ENCODE results near the gene TRIM2.

TRIM2 gene

GRCh38 chr4:153246446-153247115, 42.3 kb downstream of the TRIM2 start:
- no peak for DNase-seq (ENCODE audit: low read depth in 2 of 3, low spot score in 1 of 3)

- no peak for DNase-seq (ENCODE audit: low read depth in 2 of 3, low spot score in 1 of 3)
Measured at GRCh38 chr4:153247116-153247490, 42.9 kb downstream of the TRIM2 start.

GRCh38 chr4:153248641-153249198, 44.5 kb downstream of the TRIM2 start:
- DNase-seq (ENCODE audit: low read depth in 2 of 3, low spot score in 1 of 3): no peak

- DNase-seq (ENCODE audit: low read depth in 2 of 3, low spot score in 1 of 3): peak; percentile 61 to 81 (median 66)
Measured at GRCh38 chr4:153249199-153250041, 45.2 kb downstream of the TRIM2 start.

- no peak for DNase-seq (ENCODE audit: low read depth in 2 of 3, low spot score in 1 of 3)
Measured at GRCh38 chr4:153252122-153252521, 47.9 kb downstream of the TRIM2 start.

GRCh38 chr4:153255233-153255632, 51.0 kb downstream of the TRIM2 start:
- no peak for DNase-seq (ENCODE audit: low read depth in 2 of 3, low spot score in 1 of 3)

- peak; percentile 21 to 32 (median 28) for DNase-seq (ENCODE audit: low read depth in 2 of 3, low spot score in 1 of 3)
Measured at GRCh38 chr4:153257151-153257620, 52.9 kb downstream of the TRIM2 start.

- DNase-seq (ENCODE audit: low read depth in 2 of 3, low spot score in 1 of 3): no peak
Measured at GRCh38 chr4:153257991-153258390, 53.7 kb downstream of the TRIM2 start.

GRCh38 chr4:153258750-153259149, 54.5 kb downstream of the TRIM2 start:
- DNase-seq (ENCODE audit: low read depth in 2 of 3, low spot score in 1 of 3): no peak

- DNase-seq (ENCODE audit: low read depth in 2 of 3, low spot score in 1 of 3): no peak
Measured at GRCh38 chr4:153259661-153260060, 55.4 kb downstream of the TRIM2 start.

GRCh38 chr4:153260132-153260531, 55.9 kb downstream of the TRIM2 start:
- no peak for DNase-seq (ENCODE audit: low read depth in 2 of 3, low spot score in 1 of 3)

GRCh38 chr4:153260553-153261300, 56.5 kb downstream of the TRIM2 start:
- DNase-seq (ENCODE audit: low read depth in 2 of 3, low spot score in 1 of 3): no peak

- DNase-seq (ENCODE audit: low read depth in 2 of 3, low spot score in 1 of 3): no peak
Measured at GRCh38 chr4:153261461-153261860, 57.2 kb downstream of the TRIM2 start.

GRCh38 chr4:153261914-153262313, 57.7 kb downstream of the TRIM2 start:
- no peak for DNase-seq (ENCODE audit: low read depth in 2 of 3, low spot score in 1 of 3)

- DNase-seq (ENCODE audit: low read depth in 2 of 3, low spot score in 1 of 3): no peak
Measured at GRCh38 chr4:153265306-153266047, 61.2 kb downstream of the TRIM2 start.

GRCh38 chr4:153266988-153267387, 62.7 kb downstream of the TRIM2 start:
- no peak for DNase-seq (ENCODE audit: low read depth in 2 of 3, low spot score in 1 of 3)

- DNase-seq (ENCODE audit: low read depth in 2 of 3, low spot score in 1 of 3): no peak
Measured at GRCh38 chr4:153267890-153268289, 63.6 kb downstream of the TRIM2 start.

GRCh38 chr4:153268295-153268694, 64.1 kb downstream of the TRIM2 start:
- no peak for DNase-seq (ENCODE audit: low read depth in 2 of 3, low spot score in 1 of 3)

- DNase-seq (ENCODE audit: low read depth in 2 of 3, low spot score in 1 of 3): no peak
Measured at GRCh38 chr4:153269218-153269990, 65.2 kb downstream of the TRIM2 start.

GRCh38 chr4:153270361-153270760, 66.1 kb downstream of the TRIM2 start:
- no peak for DNase-seq (ENCODE audit: low read depth in 2 of 3, low spot score in 1 of 3)
